Measurements from ENCODE around the gene ATP1A4. TPM values are rescaled to one million over a fixed set of nuclear protein-coding genes. Genes with fewer than 3 reads are reported as not detected.

Gene ATP1A4
- total RNA-seq, 2 experiments from 2014 or later, result not detected

DNA sequence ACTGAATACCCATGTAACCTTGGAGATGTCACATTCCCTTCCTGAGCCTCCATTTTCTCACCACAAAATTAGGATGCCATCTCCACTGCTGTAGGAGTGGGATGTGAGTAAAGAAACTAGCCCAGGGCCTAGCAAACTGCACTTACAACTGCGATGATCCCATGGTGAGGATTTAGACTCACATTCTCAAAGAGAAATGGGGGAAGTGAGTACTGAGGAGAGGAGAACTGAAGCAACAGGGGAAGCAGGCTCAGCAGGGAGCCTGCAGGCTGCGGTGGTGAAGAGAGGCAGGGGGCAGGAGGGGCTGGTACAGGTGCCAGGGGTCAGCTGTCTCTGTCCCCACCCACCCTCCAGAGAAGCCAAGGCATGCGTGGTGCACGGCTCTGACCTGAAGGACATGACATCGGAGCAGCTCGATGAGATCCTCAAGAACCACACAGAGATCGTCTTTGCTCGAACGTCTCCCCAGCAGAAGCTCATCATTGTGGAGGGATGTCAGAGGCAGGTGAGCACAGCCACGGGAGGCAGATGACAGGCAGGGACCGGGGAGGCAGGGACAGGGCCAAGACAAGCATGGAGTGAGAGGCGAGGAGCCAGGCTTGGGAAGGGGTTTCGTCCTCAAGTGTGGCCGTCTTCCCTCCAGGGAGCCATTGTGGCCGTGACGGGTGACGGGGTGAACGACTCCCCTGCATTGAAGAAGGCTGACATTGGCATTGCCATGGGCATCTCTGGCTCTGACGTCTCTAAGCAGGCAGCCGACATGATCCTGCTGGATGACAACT is 16.4 kb upstream of the ATP1A4 start:
- Mint-ChIP-seq H3K4me1 (ENCODE audit: low read depth) (no peaks in the 10 kb centered on the region), H3K9me3 (no peaks in the 10 kb centered on the region), H3K27me3 (peaks cover 8% of the 10 kb centered on the region), H3K36me3 (no peaks in the 10 kb centered on the region), H3K4me3 (no peak overlapping the region), H3K27ac (no peak overlapping the region)
- intact Hi-C loops (cut with micrococcal nuclease), result no loop called here
- DNase-seq, result no peak
- ChIA-PET POLR2A (no interaction called here), CTCF (no interaction called here)

DNA sequence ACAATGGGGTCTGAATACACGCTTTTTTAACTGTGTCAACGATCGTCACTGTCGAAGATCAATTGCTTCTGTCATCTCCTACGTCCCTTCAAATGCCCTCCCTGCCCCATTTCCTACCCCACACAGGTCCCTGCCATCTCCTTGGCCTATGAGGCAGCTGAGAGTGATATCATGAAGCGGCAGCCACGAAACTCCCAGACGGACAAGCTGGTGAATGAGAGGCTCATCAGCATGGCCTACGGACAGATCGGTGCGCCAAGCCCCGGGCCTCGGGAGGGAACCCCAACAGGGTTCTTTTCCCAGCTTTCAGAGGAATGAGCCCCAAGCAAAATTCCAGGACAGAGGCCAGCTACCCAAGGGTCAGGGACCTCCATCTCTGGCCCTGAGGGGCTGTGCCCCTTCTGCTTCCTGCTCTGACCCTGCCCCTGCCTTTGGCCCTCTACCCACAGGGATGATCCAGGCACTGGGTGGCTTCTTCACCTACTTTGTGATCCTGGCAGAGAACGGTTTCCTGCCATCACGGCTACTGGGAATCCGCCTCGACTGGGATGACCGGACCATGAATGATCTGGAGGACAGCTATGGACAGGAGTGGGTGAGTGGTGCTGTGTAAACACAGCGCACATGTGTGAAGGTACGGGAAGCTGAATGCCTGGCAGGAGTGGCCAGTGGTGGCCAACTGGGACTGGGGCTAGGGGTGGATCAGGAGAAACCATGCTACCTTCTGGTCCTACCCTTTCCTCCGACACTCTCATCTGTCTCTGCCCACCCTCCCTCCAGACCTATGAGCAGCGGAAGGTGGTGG is 15.1 kb upstream of the ATP1A4 start:
- Mint-ChIP-seq H3K9me3 (no peaks in the 10 kb centered on the region), H3K4me3 (no peak overlapping the region), H3K27ac (no peak overlapping the region), H3K36me3 (no peaks in the 10 kb centered on the region), H3K4me1 (ENCODE audit: low read depth) (no peaks in the 10 kb centered on the region), H3K27me3 (peaks cover 10% of the 10 kb centered on the region)
- intact Hi-C loops (cut with micrococcal nuclease), result no loop called here
- ChIA-PET POLR2A (no interaction called here), CTCF (no interaction called here)
- DNase-seq, result no peak

DNA sequence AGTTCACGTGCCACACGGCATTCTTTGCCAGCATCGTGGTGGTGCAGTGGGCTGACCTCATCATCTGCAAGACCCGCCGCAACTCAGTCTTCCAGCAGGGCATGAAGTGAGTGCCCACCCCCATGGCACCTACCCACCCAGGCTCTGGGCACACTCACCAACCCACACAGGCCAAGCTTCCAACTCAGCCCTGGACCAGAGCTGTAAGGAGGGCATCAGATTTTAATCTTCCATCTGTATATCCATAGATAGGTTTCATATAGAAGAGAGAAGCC is 14.5 kb upstream of the ATP1A4 start:
- POLR2A ChIA-PET, result no interaction called here

DNA sequence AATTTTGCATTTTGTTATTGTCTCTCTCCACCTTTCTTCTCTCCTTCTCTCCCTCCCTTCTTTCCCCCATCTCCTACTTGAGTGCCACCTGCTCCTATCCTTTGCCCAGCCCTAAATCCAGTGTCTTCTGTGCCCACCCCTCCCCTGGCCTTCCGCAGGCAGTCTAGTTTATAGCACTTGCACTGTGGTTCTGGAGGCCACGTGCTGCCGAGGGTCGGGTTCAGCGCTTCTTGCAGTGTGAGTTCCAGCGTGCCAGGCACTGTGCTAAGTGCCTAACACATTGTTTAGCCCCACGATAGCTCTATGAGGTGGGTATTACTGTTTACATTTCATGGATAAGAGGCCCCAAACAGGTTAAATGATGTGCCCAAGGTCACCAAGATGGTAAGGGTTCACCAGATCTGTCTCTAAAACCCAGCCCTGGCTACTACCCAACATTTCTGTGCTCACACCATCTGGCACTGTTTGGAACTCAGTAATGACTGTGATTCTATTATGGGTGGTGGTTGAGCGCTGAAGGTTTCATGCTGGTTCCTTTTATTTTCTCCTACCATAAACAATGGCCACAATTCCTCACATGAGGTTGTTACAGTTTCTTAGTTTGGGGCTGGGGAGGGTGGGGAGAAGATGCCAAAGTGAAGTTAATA is 14.1 kb upstream of the ATP1A4 start:
- Mint-ChIP-seq H3K4me3 (no peak overlapping the region), H3K27ac (no peak overlapping the region), H3K9me3 (no peaks in the 10 kb centered on the region), H3K36me3 (no peaks in the 10 kb centered on the region), H3K4me1 (ENCODE audit: low read depth) (no peaks in the 10 kb centered on the region), H3K27me3 (peaks cover 10% of the 10 kb centered on the region)
- no peak for DNase-seq
- intact Hi-C loops (cut with micrococcal nuclease), result no loop called here
- CTCF ChIA-PET, result no interaction called here
- POLR2A ChIA-PET, result no interaction called here

More for the DNA sequence above, 14.5 kb upstream of the ATP1A4 start:
- Mint-ChIP-seq H3K27ac (no peak overlapping the region), H3K27me3 (peaks cover 10% of the 10 kb centered on the region), H3K36me3 (no peaks in the 10 kb centered on the region), H3K4me1 (ENCODE audit: low read depth) (no peaks in the 10 kb centered on the region), H3K4me3 (no peak overlapping the region), H3K9me3 (no peaks in the 10 kb centered on the region)
- CTCF ChIA-PET, result no interaction called here
- intact Hi-C loops (cut with micrococcal nuclease), result no loop called here
- no peak for DNase-seq

DNA sequence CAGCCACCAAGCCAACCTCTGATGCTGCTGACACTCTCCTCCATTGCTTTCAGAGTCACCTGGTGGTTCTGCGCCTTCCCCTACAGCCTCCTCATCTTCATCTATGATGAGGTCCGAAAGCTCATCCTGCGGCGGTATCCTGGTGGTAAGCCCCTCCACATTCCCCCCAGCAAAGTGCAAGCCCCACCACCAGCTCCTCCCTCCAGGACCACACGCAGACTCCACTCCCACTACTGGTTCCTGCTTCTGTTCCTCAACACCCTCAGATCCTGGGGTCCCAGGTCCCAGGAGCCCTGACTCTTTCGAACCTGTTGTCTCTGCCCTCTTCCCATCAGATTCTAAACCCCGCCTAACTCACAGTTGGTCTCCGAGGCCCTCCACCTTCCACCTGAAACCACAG is 11.6 kb upstream of the ATP1A4 start:
- intact Hi-C loops (cut with micrococcal nuclease), result no loop called here
- DNase-seq, result no peak
- ChIA-PET CTCF (no interaction called here), POLR2A (no interaction called here)
- Mint-ChIP-seq H3K4me1 (ENCODE audit: low read depth) (no peaks in the 10 kb centered on the region), H3K27ac (no peak overlapping the region), H3K9me3 (no peaks in the 10 kb centered on the region), H3K27me3 (peaks cover 11% of the 10 kb centered on the region), H3K4me3 (no peak overlapping the region), H3K36me3 (no peaks in the 10 kb centered on the region)

DNA sequence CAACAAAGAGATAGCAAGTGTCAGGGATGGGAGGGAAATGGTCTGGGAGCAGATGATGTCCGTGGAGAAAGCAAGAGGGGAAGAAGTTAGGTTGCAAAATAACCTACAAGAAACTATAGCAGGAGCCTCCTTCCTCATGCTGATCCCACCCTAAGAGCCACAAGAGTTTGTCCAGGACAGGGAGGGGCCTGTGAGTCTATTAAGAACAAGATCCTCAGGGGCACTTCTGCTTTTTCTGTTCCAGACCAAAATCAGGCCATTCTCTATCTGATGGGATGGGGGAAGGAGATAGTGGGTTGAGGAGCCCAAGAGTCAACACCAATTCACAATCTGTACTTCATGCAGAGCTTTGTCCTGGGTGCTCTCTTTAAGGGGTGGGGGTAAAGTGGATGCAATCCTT is 7.7 kb upstream of the ATP1A4 start:
- H3K4me3 Mint-ChIP-seq, result no peak overlapping the region
- no peak overlapping the region for H3K27ac Mint-ChIP-seq
- no peaks in the 10 kb centered on the region for H3K4me1 Mint-ChIP-seq (ENCODE audit: low read depth)
- POLR2A ChIA-PET, result no interaction called here
- no peak for DNase-seq
- intact Hi-C loops (cut with micrococcal nuclease), result no loop called here
- CTCF ChIA-PET, result no interaction called here
- H3K9me3 Mint-ChIP-seq, result no peaks in the 10 kb centered on the region
- H3K36me3 Mint-ChIP-seq, result no peaks in the 10 kb centered on the region
- peaks cover 12% of the 10 kb centered on the region for H3K27me3 Mint-ChIP-seq

DNA sequence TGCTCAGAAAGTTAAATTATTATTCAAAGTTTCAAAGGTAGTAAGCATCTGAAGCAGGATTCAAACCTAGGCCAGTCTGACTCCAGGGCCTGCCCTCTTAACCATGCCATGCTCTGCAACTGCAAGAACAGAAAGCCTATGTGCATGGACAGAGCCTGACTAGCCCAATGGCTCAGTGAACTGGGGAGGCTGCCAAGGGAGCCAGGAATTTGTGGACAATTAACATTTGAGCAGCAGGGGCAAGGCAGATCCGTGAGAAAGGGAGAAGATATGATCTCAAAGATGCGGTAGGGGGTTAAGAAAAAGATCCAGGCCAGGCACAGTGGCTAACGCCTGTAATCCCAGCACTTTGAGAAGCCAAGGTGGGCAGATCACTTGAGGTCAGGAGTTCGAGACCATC is 6.5 kb upstream of the ATP1A4 start:
- Mint-ChIP-seq H3K27me3 (peaks cover 9% of the 10 kb centered on the region), H3K4me3 (no peak overlapping the region), H3K36me3 (no peaks in the 10 kb centered on the region), H3K4me1 (ENCODE audit: low read depth) (no peaks in the 10 kb centered on the region), H3K9me3 (no peaks in the 10 kb centered on the region), H3K27ac (no peak overlapping the region)
- POLR2A ChIA-PET, result no interaction called here
- CTCF ChIA-PET, result no interaction called here
- DNase-seq, result no peak
- intact Hi-C loops (cut with micrococcal nuclease), result no loop called here

DNA sequence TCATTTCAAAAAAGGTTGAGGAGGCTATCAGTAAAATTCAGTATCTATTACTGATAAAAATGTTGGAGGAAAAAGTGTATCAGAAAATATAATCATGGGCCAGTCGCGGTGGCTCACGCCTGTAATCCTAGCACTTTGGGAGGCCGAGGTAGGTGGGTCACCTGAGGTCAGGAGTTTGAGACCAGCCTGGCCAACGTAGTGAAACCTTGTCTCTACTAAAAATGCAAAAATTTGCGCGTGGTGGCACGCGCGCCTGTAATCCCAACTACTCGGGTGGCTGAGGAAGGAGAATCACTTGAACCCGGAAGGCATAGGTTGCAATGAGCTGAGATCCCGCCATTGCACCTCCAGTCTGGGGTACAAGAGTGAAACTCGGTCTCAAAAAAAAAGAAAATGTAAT is 5.3 kb upstream of the ATP1A4 start:
- Mint-ChIP-seq H3K9me3 (no peaks in the 10 kb centered on the region), H3K27me3 (peaks cover 6% of the 10 kb centered on the region), H3K4me3 (no peak overlapping the region), H3K4me1 (ENCODE audit: low read depth) (no peaks in the 10 kb centered on the region), H3K36me3 (no peaks in the 10 kb centered on the region), H3K27ac (no peak overlapping the region)
- no peak for DNase-seq
- intact Hi-C loops (cut with micrococcal nuclease), result no loop called here
- ChIA-PET POLR2A (no interaction called here), CTCF (interaction anchor here (0.7 kb wide), 1 partner anchor 100 kb away, joined by 3 read pairs; no protein-coding TSS in a partner anchor)

DNA sequence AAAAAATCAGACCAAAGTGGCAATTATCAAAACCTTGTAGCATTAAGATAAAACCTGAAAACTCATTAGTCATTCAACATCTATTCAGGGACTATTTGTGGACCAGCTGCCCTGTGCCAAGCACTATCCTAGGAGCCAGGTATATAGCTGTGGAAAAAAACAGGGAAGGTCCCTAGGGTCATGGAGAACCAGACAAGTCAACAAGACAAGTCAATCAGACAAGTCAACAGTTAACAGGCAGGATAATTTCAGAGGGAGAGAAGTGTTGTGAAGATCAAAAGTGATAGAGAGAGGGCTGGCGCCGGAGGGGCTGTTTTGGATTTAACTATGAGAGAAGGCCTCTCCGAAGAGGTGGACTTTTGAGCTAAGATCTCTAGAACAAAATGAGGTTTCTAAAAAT is 3.3 kb upstream of the ATP1A4 start:
- POLR2A ChIA-PET, result interaction anchor here (0.6 kb wide), 1 partner anchor 1155 kb away, joined by 3 read pairs; no protein-coding TSS in a partner anchor

DNA sequence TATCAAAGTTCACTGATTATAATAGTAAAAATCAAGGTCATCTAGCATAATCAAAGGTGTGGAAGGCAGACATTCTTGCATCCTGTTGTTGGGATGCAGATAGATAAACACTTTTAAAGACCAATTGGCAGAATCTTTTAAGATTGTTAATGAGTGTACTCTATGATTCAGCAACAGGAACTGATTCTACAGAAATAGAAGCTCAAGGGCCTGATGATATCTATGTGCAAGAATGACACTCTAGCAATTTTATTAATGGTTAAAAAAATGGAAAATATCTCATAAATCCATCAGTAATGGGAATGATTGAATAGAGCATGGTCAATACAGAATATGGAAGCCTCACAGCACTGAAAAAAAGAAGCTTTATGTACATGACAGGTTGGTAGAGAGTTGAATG is 2.2 kb upstream of the ATP1A4 start:
- intact Hi-C loops (cut with micrococcal nuclease), result no loop called here
- Mint-ChIP-seq H3K4me1 (ENCODE audit: low read depth) (no peaks in the 10 kb centered on the region), H3K36me3 (no peaks in the 10 kb centered on the region), H3K9me3 (no peaks in the 10 kb centered on the region), H3K4me3 (no peak overlapping the region), H3K27ac (no peak overlapping the region), H3K27me3 (peaks cover 2% of the 10 kb centered on the region)
- no peak for DNase-seq
- CTCF ChIA-PET, result no interaction called here
- POLR2A ChIA-PET, result no interaction called here

More for the DNA sequence above, 3.3 kb upstream of the ATP1A4 start:
- intact Hi-C loops (cut with micrococcal nuclease), result no loop called here
- Mint-ChIP-seq H3K4me1 (ENCODE audit: low read depth) (no peaks in the 10 kb centered on the region), H3K27ac (no peak overlapping the region), H3K4me3 (no peak overlapping the region), H3K27me3 (peaks cover 4% of the 10 kb centered on the region), H3K36me3 (no peaks in the 10 kb centered on the region), H3K9me3 (no peaks in the 10 kb centered on the region)
- CTCF ChIA-PET, result interaction anchor here (0.7 kb wide), 1 partner anchor 140 kb away, joined by 3 read pairs; no protein-coding TSS in a partner anchor
- DNase-seq, result no peak

DNA sequence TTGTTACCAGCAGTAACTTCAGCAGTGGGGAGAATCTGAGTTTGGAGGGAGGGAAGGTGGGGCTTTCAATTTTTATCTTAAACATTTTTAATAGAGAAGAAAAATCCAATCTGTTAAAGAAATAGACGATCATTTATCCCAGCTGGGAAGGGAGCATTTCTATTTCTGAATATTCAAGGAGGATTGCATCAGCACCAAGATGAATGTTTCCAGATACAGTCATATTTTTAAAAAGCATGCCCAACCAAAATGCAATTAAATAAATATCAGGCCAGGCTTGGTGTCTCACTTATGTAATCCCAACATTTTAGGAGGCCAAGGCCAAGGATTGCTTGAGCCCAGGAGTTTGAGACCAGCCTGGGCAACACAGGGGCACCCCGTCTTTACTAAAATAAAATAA is 1.7 kb upstream of the ATP1A4 start:
- Mint-ChIP-seq H3K36me3 (no peaks in the 10 kb centered on the region), H3K27ac (no peak overlapping the region), H3K4me1 (ENCODE audit: low read depth) (no peaks in the 10 kb centered on the region), H3K27me3 (peaks cover 2% of the 10 kb centered on the region), H3K9me3 (no peaks in the 10 kb centered on the region), H3K4me3 (no peak overlapping the region)
- no peak for DNase-seq
- intact Hi-C loops (cut with micrococcal nuclease), result no loop called here
- POLR2A ChIA-PET, result no interaction called here
- CTCF ChIA-PET, result no interaction called here

DNA sequence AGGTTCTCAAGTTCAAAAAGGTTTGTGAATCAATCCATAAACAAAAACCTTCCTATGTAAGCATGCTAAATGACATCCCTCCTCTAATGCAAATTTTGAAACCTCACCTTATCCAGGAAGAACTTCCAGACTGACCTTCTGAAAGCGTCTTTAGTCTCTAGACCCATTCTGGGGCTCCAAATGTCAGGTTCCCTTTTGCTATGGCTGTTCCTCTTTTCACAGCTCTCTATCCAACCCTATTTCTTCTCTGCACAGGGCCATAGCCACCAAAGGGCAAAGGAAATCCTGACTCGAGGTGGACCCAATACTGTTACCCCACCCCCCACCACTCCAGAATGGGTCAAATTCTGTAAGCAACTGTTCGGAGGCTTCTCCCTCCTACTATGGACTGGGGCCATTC is 3.4 kb downstream of the ATP1A4 start:
- peaks cover 4% of the 10 kb centered on the region for H3K27me3 Mint-ChIP-seq
- DNase-seq, result no peak
- no peaks in the 10 kb centered on the region for H3K4me1 Mint-ChIP-seq (ENCODE audit: low read depth)
- H3K27ac Mint-ChIP-seq, result no peak overlapping the region
- intact Hi-C loops (cut with micrococcal nuclease), result no loop called here
- ChIA-PET CTCF (no interaction called here), POLR2A (no interaction called here)
- no peak overlapping the region for H3K4me3 Mint-ChIP-seq
- H3K36me3 Mint-ChIP-seq, result no peaks in the 10 kb centered on the region
- no peaks in the 10 kb centered on the region for H3K9me3 Mint-ChIP-seq

Measured in activated CD4-positive, alpha-beta memory T cell treated with anti-CD3 and anti-CD28 coated beads for 36 hours (primary cell).